LNCaP clone FGC (cell line): ENCODE measurements around the gene AGBL3.

Source experiments
- DNase-seq: peaks from one replicate; pipeline ENCODE4 v3.0.0-alpha.2; 2011; ENCODE audit warnings: low read depth
- H3K4me3 ChIP-seq: 2 replicates; pipeline ENCODE4 v1.5.1; 2011; ENCODE audit warnings: mild to moderate bottlenecking, low read depth, low read length, control low read depth
- TF ChIP-seq, protein P1 (sequence below): IDR thresholded peaks from 2 replicates; pipeline ENCODE4 v1.5.1; 2012; ENCODE audit warnings: mild to moderate bottlenecking; ENCODE audit not compliant: control insufficient read depth, insufficient read depth; ENCODE audit errors: extremely low read depth

Gene AGBL3

DNA sequence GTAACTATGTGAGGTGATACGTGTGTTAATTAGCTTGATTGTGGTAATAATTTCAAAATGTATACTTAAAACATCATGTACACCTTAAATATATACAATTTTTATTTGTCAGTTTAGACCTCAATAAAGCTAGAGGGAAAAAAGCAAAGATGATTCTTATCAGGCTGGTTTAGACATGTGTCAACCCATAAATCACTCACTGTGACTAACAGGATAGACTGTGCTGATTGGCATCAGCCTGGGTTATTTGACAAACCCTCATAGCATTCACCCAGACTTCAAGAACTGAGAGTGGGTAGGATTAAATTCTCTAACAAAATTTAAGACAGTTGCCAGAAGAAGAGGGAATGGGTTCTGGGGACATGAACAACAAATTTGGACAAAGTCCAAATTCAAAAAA is 87.8 kb downstream of the AGBL3 start:
- no peak overlapping the region for H3K4me3 ChIP-seq
- DNase-seq = no peak
- TF ChIP-seq, protein P1, sequence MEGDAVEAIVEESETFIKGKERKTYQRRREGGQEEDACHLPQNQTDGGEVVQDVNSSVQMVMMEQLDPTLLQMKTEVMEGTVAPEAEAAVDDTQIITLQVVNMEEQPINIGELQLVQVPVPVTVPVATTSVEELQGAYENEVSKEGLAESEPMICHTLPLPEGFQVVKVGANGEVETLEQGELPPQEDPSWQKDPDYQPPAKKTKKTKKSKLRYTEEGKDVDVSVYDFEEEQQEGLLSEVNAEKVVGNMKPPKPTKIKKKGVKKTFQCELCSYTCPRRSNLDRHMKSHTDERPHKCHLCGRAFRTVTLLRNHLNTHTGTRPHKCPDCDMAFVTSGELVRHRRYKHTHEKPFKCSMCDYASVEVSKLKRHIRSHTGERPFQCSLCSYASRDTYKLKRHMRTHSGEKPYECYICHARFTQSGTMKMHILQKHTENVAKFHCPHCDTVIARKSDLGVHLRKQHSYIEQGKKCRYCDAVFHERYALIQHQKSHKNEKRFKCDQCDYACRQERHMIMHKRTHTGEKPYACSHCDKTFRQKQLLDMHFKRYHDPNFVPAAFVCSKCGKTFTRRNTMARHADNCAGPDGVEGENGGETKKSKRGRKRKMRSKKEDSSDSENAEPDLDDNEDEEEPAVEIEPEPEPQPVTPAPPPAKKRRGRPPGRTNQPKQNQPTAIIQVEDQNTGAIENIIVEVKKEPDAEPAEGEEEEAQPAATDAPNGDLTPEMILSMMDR = no peak

DNA sequence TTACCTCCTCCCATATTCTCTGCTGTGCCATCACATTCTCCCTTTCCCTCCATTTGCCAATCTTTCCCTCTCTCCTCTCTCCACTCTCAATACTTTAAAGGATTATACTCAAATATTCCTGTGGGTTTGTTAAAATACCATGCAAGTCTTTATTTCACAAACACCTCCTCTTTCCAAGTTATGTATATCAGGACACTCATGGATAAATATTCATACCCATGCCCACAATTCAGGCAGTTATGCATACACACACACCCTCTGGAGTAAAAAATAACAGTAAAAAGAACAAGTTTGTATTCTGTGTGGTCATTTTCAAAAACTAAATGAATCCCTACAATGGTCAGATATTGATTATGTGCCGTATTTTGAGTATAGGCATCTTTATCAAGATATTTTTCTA is 88.2 kb downstream of the AGBL3 start:
- H3K4me3 ChIP-seq = no peak overlapping the region
- DNase-seq = no peak
- TF ChIP-seq, protein P1 = no peak

DNA sequence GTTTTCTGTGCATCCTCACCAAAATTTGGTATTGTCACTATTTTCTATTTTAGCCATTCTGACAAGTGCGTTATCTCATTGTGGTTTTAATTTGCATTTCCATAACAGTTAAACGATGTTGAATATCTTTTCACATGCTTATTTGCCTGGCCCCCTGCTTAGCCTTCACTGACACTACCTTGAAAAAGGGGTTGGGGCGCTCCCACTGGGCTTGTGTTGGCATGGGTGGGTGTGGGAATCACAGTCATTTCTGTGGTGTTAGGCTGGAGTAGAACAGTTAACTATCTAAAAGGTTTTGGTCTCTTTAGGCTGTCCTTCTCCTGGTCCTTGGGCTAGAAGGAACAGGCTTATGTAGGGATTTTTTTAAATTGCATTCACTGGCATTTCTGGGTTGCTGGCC is 89.4 kb downstream of the AGBL3 start:
- no peak for DNase-seq
- no peak overlapping the region for H3K4me3 ChIP-seq
- TF ChIP-seq, protein P1 = no peak

DNA sequence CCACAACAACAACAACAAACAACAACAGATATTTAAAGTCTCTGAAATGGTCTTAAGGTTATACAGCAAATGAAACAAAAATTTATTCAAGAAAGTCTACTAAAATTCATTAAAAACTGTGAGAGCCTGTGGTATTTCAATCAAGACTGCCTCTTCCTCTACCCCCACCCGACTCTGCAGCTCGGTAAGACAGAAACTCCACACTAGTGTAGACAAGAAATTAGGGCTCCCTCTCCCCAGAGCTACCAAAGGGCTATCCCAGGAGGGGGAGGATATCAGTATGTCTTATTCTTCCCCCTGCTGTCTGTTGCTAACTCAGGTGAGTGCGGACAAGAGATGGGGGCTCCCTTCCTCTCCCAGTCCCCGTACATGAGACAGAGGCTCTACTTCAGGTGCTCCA is 90.6 kb downstream of the AGBL3 start:
- TF ChIP-seq, protein P1 = no peak
- no peak overlapping the region for H3K4me3 ChIP-seq
- no peak for DNase-seq

DNA sequence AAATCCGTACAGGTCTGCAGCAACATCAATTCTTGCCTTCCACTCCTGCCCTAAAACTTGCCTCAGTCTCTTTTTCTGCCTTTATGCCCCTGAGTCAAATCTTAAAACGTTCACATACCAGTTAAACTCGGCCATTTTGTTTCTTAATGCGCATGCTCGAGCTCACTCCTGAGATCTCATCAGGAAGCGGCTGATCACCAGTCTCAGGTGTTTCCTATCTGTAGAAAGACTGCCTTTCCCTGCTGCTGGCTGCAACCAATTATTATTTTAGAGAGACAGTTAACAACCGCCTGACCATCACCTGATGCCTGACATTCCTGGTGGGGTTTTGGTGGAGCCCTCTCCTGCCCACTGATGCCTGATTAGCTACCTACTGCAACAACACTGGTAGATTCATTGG is 91.3 kb downstream of the AGBL3 start:
- no peak for DNase-seq
- TF ChIP-seq, protein P1 = no peak
- no peak overlapping the region for H3K4me3 ChIP-seq

DNA sequence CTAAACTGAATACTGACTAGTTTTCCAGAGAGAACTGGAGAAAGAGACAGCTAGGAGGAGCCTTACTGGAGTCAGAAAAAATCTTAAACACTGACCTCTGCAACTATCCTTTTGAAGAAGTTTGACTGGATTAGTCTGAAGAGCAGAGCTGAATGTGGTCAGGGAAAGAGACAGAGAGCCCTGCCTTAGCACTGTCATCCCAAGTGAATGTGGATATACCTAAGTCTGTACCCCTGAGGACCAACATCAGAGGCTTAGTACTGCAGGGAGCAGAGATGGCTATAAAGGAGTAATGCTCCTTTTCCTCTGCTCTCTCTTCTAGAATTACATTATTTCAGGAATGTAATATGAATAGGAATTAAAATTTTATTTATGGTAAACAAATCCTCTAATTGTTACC is 91.7 kb downstream of the AGBL3 start:
- H3K4me3 ChIP-seq = no peak overlapping the region
- TF ChIP-seq, protein P1 = no peak
- DNase-seq = no peak

DNA sequence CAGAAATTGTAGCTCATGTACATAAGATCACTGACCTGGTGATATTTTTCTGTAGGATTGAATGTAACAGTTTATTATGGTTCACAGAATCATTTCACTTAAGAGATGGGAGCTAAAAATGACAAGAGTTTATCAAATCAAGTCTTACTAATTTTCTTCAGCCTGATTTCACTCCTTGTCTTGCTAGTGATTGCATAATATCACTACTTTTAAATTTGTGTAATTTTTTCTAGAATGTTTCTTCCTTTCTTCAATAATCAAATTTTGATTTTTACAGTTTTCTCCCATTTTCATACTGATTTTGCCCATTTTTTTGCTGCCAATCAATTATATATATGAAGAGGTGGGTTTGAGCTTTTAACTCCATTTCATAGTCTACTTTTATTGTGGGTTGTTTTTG is 92.8 kb downstream of the AGBL3 start:
- no peak overlapping the region for H3K4me3 ChIP-seq
- no peak for DNase-seq
- TF ChIP-seq, protein P1 = no peak
